Keratinocyte (primary cell): Measurements from ENCODE around the gene KCNT2. TPM values are rescaled to one million over a fixed set of nuclear protein-coding genes. Genes with fewer than 3 reads are reported as not detected.

Experiments
- DNase-seq: peaks from one replicate; pipeline ENCODE4 v3.0.0-alpha.2; 2011; ENCODE audit warnings: low read depth, missing footprints, low spot score
- FAIRE-seq: peaks from 2 replicates; lab custom pipeline; 2011; peaks lifted over from hg19 to GRCh38; lab: Jason Lieb, UNC
- H2AFZ ChIP-seq: 2 replicates; pipeline ENCODE4 v1.6.0; 2012; ENCODE audit warnings: low read length, control low read depth, inconsistent platforms; ENCODE audit not compliant: control insufficient read depth
- H3K27ac ChIP-seq: 2 replicates; pipeline ENCODE4 v1.5.1; 2011; ENCODE audit warnings: low read length; ENCODE audit not compliant: control insufficient read depth, insufficient read depth
- H3K27me3 ChIP-seq: 3 replicates; pipeline ENCODE4 v1.6.0; 2011; ENCODE audit warnings: low read length; ENCODE audit not compliant: control insufficient read depth, insufficient read depth; ENCODE audit errors: extremely low read depth
- H3K36me3 ChIP-seq, 2 experiments: 2 replicates in 1 of 2; 3 replicates in 1 of 2; pipeline ENCODE4 v1.5.1; 2011; ENCODE audit warnings: low read length in 2 of 2, mild to moderate bottlenecking in 1 of 2; ENCODE audit not compliant: control insufficient read depth in 2 of 2, insufficient read depth in 2 of 2; ENCODE audit errors: extremely low read depth in 1 of 2
- H3K4me1 ChIP-seq: 3 replicates; pipeline ENCODE4 v1.5.1; 2011; ENCODE audit warnings: low read length; ENCODE audit not compliant: control insufficient read depth, insufficient read depth; ENCODE audit errors: extremely low read depth
- H3K4me2 ChIP-seq: 3 replicates; pipeline ENCODE4 v1.6.0; 2011; ENCODE audit warnings: low read depth, low read length; ENCODE audit not compliant: control insufficient read depth, insufficient read depth; ENCODE audit errors: extremely low read depth
- H3K4me3 ChIP-seq, 3 experiments: fragments of 200-600 bp in 1 of 3; sonication (generic) in 1 of 3; 2 replicates in 2 of 3; 3 replicates in 1 of 3; pipeline ENCODE4 v1.5.1; 2011 to 2016; ENCODE audit warnings: low read length in 3 of 3, mild to moderate bottlenecking in 3 of 3, control low read depth in 2 of 3, inconsistent platforms in 1 of 3, low read depth in 1 of 3, mixed read lengths in 1 of 3, mixed run types in 1 of 3, moderate library complexity in 1 of 3; ENCODE audit not compliant: control insufficient read depth in 2 of 3, insufficient read depth in 2 of 3; ENCODE audit errors: extremely low read depth in 1 of 3
- H3K79me2 ChIP-seq: 2 replicates; pipeline ENCODE4 v1.6.0; 2012; ENCODE audit warnings: low read length; ENCODE audit not compliant: control insufficient read depth, insufficient read depth
- H3K9ac ChIP-seq: 3 replicates; pipeline ENCODE4 v1.6.0; 2011; ENCODE audit warnings: low read length; ENCODE audit not compliant: control insufficient read depth, insufficient read depth; ENCODE audit errors: extremely low read depth
- H3K9me1 ChIP-seq: 3 replicates; pipeline ENCODE4 v1.6.0; 2011; ENCODE audit warnings: low read length; ENCODE audit not compliant: control insufficient read depth, insufficient read depth; ENCODE audit errors: extremely low read depth
- H3K9me3 ChIP-seq: 2 replicates; pipeline ENCODE4 v1.5.1; 2012; ENCODE audit warnings: low read depth, low read length; ENCODE audit not compliant: control insufficient read depth
- H4K20me1 ChIP-seq: 3 replicates; pipeline ENCODE4 v1.6.0; 2011; ENCODE audit warnings: low read length; ENCODE audit not compliant: control insufficient read depth, insufficient read depth; ENCODE audit errors: extremely low read depth
- EZH2 ChIP-seq: IDR thresholded peaks from one replicate; pipeline ENCODE4 v1.6.1; 2012; ENCODE audit warnings: inconsistent platforms, mild to moderate bottlenecking, low read length, moderate library complexity
- dilution Hi-C: fragments of 300-500 bp; cut with MboI; formaldehyde crosslinking; loops from one replicate; pipeline ENCODE4 v1.7.0; 2020; ENCODE audit warnings: low sequenced_read_pairs; ENCODE audit not compliant: extremely low pct_ligation_motif_present
- polyA plus RNA-seq, 5 experiments: library from polyadenylated mRNA; depleted of rRNA in 3 of 5; stranded (reverse) in 3 of 5; stranded (forward) in 1 of 5; unstranded in 1 of 5; fragments of >200 nt; gene quantifications; 1 replicate in 1 of 5; 2 replicates in 3 of 5; 3 replicates in 1 of 5; pipeline versions ENCODE4 v1.2.1 to v1.2.3, GENCODE V29; 2011 to 2012; ENCODE audit warnings: missing spikeins in 2 of 5, low read depth in 1 of 5, low replicate concordance in 1 of 5
- TF ChIP-seq, protein P1 (sequence below), 3 experiments: IDR thresholded peaks in 1 of 3; conservative IDR thresholded peaks in 1 of 3; optimal IDR thresholded peaks in 1 of 3; 2 replicates in 2 of 3; 3 replicates in 1 of 3; pipeline versions ENCODE3 to v1.5.1; 2011; ENCODE audit warnings: low read length in 3 of 3, mild to moderate bottlenecking in 3 of 3, moderate library complexity in 2 of 3, control low read depth in 1 of 3, inconsistent platforms in 1 of 3; ENCODE audit not compliant: insufficient read depth in 2 of 3; ENCODE audit errors: extremely low read depth in 1 of 3

The KCNT2 gene
- polyA plus RNA-seq, 1 donor (not counting 4 experiments of a cell fraction or from before 2014, with no cell fraction given), result not detected

DNA sequence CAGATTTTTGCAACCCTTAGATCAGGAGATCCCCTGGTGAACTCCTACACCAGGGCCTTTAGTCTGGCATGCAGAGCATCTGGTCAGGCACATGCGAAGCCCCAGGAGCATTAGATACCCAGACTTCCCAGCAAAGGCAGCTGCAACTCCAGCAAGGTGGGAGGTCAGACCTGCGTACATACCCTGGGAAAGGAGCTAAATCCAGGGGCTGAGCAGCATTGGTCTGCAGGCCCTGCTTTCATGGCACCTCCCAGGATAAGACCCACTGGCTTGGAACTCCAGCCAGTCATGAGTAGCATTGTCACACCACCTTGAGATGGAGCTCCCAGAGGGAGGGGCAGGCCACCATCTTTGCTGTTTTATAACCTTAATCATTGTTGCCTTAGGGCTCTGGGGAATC lies 92.3 kb downstream of the KCNT2 start:
- Histone ChIP-seq H4K20me1 (no peaks in the 10 kb centered on the region), H3K27ac (no peak overlapping the region), H3K9ac (no peak overlapping the region), H3K4me2 (no peak overlapping the region), H3K4me1 (no peaks in the 10 kb centered on the region), H2AFZ (no peak overlapping the region), H3K27me3 (no peaks in the 10 kb centered on the region), H3K9me3 (no peaks in the 10 kb centered on the region), H3K9me1 (no peaks in the 10 kb centered on the region), H3K4me3 (no peak overlapping the region), H3K36me3 (no peaks in the 10 kb centered on the region), H3K79me2 (no peaks in the 10 kb centered on the region)
- TF ChIP-seq, protein P1, sequence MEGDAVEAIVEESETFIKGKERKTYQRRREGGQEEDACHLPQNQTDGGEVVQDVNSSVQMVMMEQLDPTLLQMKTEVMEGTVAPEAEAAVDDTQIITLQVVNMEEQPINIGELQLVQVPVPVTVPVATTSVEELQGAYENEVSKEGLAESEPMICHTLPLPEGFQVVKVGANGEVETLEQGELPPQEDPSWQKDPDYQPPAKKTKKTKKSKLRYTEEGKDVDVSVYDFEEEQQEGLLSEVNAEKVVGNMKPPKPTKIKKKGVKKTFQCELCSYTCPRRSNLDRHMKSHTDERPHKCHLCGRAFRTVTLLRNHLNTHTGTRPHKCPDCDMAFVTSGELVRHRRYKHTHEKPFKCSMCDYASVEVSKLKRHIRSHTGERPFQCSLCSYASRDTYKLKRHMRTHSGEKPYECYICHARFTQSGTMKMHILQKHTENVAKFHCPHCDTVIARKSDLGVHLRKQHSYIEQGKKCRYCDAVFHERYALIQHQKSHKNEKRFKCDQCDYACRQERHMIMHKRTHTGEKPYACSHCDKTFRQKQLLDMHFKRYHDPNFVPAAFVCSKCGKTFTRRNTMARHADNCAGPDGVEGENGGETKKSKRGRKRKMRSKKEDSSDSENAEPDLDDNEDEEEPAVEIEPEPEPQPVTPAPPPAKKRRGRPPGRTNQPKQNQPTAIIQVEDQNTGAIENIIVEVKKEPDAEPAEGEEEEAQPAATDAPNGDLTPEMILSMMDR (optimal IDR thresholded peaks at IDR 0.05 in 1 of 3, IDR thresholded peaks at IDR 0.05 in 1 of 3, conservative IDR thresholded peaks at IDR 0.05 in 1 of 3; ENCODE audit: extremely low read depth in 1 of 3, insufficient read depth in 2 of 3, low read length in 3 of 3), result no peak
- no peak for TF ChIP-seq EZH2
- FAIRE-seq (no peak), DNase-seq (no peak)
- dilution Hi-C loops, result no loop called here

GRCh38 chr1:196513821-196514220 lies 94.4 kb downstream of the KCNT2 start:
- Histone ChIP-seq H3K27ac (no peak overlapping the region), H3K79me2 (no peaks in the 10 kb centered on the region), H3K9me1 (no peaks in the 10 kb centered on the region), H3K9ac (no peak overlapping the region), H3K4me2 (no peak overlapping the region), H4K20me1 (no peaks in the 10 kb centered on the region), H3K4me3 (no peak overlapping the region), H3K4me1 (no peaks in the 10 kb centered on the region), H3K9me3 (no peaks in the 10 kb centered on the region), H2AFZ (no peak overlapping the region), H3K27me3 (no peaks in the 10 kb centered on the region), H3K36me3 (no peaks in the 10 kb centered on the region)
- FAIRE-seq, result no peak
- dilution Hi-C loops, result no loop called here
- no peak for TF ChIP-seq EZH2
- TF ChIP-seq, protein P1 (optimal IDR thresholded peaks at IDR 0.05 in 1 of 3, IDR thresholded peaks at IDR 0.05 in 1 of 3, conservative IDR thresholded peaks at IDR 0.05 in 1 of 3; ENCODE audit: extremely low read depth in 1 of 3, insufficient read depth in 2 of 3, low read length in 3 of 3), result no peak
- DNase-seq, result no peak
